ENCODE results near the gene SCYL3.

DNA sequence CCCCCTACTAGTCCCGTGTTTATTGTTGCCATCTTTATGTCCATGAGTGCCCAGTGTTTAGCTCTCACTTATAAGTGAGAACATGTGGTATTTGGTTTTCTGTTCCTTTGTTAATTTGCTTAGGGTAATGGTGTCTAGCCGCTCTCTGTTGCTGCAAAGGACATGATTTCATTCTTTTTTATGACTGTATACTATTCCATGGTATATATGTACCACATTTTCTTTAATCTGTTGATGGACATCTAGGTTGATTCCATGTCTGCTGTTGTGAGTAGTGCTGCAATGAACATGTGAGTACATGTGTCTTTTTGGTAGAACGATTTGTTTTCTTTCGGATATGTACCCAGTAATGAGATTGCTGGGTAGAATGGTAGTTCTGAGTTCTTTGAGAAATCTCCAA is 54.8 kb downstream of the SCYL3 start:
- no peak for TF ChIP-seq POLR2A (IDR thresholded peaks at IDR 0.05)
- TF ChIP-seq, protein P1, sequence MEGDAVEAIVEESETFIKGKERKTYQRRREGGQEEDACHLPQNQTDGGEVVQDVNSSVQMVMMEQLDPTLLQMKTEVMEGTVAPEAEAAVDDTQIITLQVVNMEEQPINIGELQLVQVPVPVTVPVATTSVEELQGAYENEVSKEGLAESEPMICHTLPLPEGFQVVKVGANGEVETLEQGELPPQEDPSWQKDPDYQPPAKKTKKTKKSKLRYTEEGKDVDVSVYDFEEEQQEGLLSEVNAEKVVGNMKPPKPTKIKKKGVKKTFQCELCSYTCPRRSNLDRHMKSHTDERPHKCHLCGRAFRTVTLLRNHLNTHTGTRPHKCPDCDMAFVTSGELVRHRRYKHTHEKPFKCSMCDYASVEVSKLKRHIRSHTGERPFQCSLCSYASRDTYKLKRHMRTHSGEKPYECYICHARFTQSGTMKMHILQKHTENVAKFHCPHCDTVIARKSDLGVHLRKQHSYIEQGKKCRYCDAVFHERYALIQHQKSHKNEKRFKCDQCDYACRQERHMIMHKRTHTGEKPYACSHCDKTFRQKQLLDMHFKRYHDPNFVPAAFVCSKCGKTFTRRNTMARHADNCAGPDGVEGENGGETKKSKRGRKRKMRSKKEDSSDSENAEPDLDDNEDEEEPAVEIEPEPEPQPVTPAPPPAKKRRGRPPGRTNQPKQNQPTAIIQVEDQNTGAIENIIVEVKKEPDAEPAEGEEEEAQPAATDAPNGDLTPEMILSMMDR (IDR thresholded peaks at IDR 0.05 in 4 of 5, conservative IDR thresholded peaks at IDR 0.05 in 1 of 5), result no peak
